Ovary (tissue), 9 donors: ENCODE data around the gene ULBP1. TPM values are rescaled to one million over a fixed set of nuclear protein-coding genes. Genes with fewer than 3 reads are reported as not detected.
"Not testable (repeated sequence)": the region's sequence is repeated elsewhere in the genome, so short reads cannot be mapped to it uniquely, and the experiment has no call there.

Experiments used
- DNase-seq, 5 donors: peaks; one replicate each; pipeline ENCODE4 v3.0.0-alpha.2; 2019 to 2020
- H3K27ac ChIP-seq, 2 donors: fragments of 200-600 bp; one replicate each; pipeline versions ENCODE4 v1.5.1 to v1.8.0; 2019 to 2022
- H3K27me3 ChIP-seq: fragments of 200-600 bp; one replicate; pipeline ENCODE4 v1.8.0; 2022
- H3K36me3 ChIP-seq: fragments of 200-600 bp; sonication (generic); one replicate; pipeline ENCODE4 v1.5.1; 2019
- H3K4me1 ChIP-seq: one replicate; pipeline ENCODE4 v1.8.1; 2013; ENCODE audit warnings: mild to moderate bottlenecking, moderate library complexity; ENCODE audit not compliant: insufficient read depth
- H3K4me3 ChIP-seq: fragments of 200-600 bp; sonication (generic); one replicate; pipeline ENCODE4 v1.5.1; 2017
- H3K9me3 ChIP-seq, 2 donors: fragments of 200-600 bp in 1 of 2; sonication (generic) in 1 of 2; one replicate each; pipeline versions ENCODE4 v1.5.1 to v1.8.1; 2013 to 2019; ENCODE audit warnings: mild to moderate bottlenecking in 1 of 2, moderate library complexity in 1 of 2
- CTCF ChIP-seq, 3 donors: fragments of 450-650 bp in 2 of 3; fragments of 200-600 bp in 1 of 3; IDR thresholded peaks; one replicate each; pipeline versions ENCODE4 v1.5.1 to v1.8.0; 2016 to 2022; ENCODE audit warnings: antibody characterized with exemption in 3 of 3, mild to moderate bottlenecking in 1 of 3
- EP300 ChIP-seq: sonication (generic); formaldehyde crosslinking; IDR thresholded peaks from one replicate; pipeline ENCODE4 v1.6.1; 2017; ENCODE audit warnings: antibody characterized with exemption
- POLR2A ChIP-seq: fragments of 450-650 bp; IDR thresholded peaks from one replicate; pipeline ENCODE4 v1.6.1; 2017; ENCODE audit warnings: antibody characterized with exemption, mild to moderate bottlenecking, moderate library complexity
- WGBS, 3 donors: extraction: QIAGEN DNeasy Blood & Tissue Kit in 1 of 3; methylation state at CpG; one replicate each; pipeline versions ENCODE4 v1.1.5 to v1.1.7; 2013 to 2017; 5-methylcytosine and 5-hydroxymethylcytosine counted together
- intact Hi-C, 4 donors: fragments of 100-400 bp; cut with DNase I; formaldehyde crosslinking; loops; one replicate each; pipeline versions ENCODE4 v1.11.0 to v1.15.1; 2022 to 2023
- polyA plus RNA-seq, 2 donors: library from polyadenylated mRNA; stranded (reverse); fragments of 200-250 nt in 1 of 2; fragments of 350-450 nt in 1 of 2; fragmentation: Illumina TruSeq in 1 of 2; extraction: RNeasy Lipid Tissue Mini Kit (QIAGEN cat#74804) in 1 of 2; gene quantifications; one replicate each; pipeline ENCODE4 v1.2.3, GENCODE V29; 2013 to 2014
- total RNA-seq, 7 donors: library from RNA; depleted of rRNA in 2 of 7; stranded (reverse); fragments of >200 nt in 2 of 7; fragmentation: NEBNext Ultra II Directional in 3 of 7; extraction: Animal tissue kit (Norgen Biotek cat#: 25700) in 3 of 7; gene quantifications; one replicate each; pipeline versions ENCODE4 v1.1.0 to v1.2.4, GENCODE V29; 2016 to 2023
- donor health status: DM: no; HTN: no; CAD: no; lungs with moderate emphysema.
- donor health status: DM: no; HTN: no; CAD: no.
- donor health status: Bipolar disorder and iron deficiency.
- donor health status: DM: yes; HTN: yes; CAD: no.
- donor health status: DM: no; HTN: no; CAD: no.
- donor health status: DM: yes; HTN: yes; CAD: no.

Gene ULBP1
- total and polyA plus RNA-seq, 9 donors: 0.02 to 7.7 (median 0.09) TPM; not detected in 3

GRCh38 chr6:149951626-149952025 is 12.1 kb upstream of the ULBP1 start:
- Histone ChIP-seq H3K27ac (no peak overlapping the region), H3K36me3 (no peaks in the 10 kb centered on the region), H3K4me3 (no peak overlapping the region), H3K4me1 (no peaks in the 10 kb centered on the region), H3K27me3 (no peaks in the 10 kb centered on the region), H3K9me3 (no peaks in the 10 kb centered on the region)
- DNase-seq: no peak
- TF ChIP-seq POLR2A (no peak), CTCF (IDR thresholded peaks at IDR 0.05) (no peak), EP300 (no peak)
- 71 to 92% (median 76%) methylated on average over 2 to 3 of the region's 3 CpGs for WGBS, 3 donors
- intact Hi-C loops: no loop called here

GRCh38 chr6:149953390-149953789 is 10.4 kb upstream of the ULBP1 start:
- H3K4me3 ChIP-seq, H3K4me1 ChIP-seq, H3K27me3 ChIP-seq, H3K36me3 ChIP-seq, DNase-seq, H3K27ac ChIP-seq, intact Hi-C loops, H3K9me3 ChIP-seq: not testable (repeated sequence)
- 30 to 34% (median 33%) methylated on average over 2 of the region's 2 CpGs for WGBS, 3 donors

- H3K27ac ChIP-seq, H3K9me3 ChIP-seq, intact Hi-C loops, H3K4me3 ChIP-seq, DNase-seq, H3K36me3 ChIP-seq, H3K4me1 ChIP-seq, H3K27me3 ChIP-seq: not testable (repeated sequence)
- 0 to 8% (median 7%) methylated on average over 4 to 5 of the region's 10 CpGs for whole genome bisulfite sequencing, 3 donors
Measured at GRCh38 chr6:149953934-149954327, 9.8 kb upstream of the ULBP1 start.

GRCh38 chr6:149954328-149954983 is 9.3 kb upstream of the ULBP1 start:
- H3K36me3 ChIP-seq, H3K27ac ChIP-seq, H3K9me3 ChIP-seq, H3K27me3 ChIP-seq, intact Hi-C loops, H3K4me1 ChIP-seq, DNase-seq, H3K4me3 ChIP-seq: not testable (repeated sequence)
- WGBS, 3 donors: 5 to 11% (median 8%) methylated on average over 8 to 46 of the region's 53 CpGs

GRCh38 chr6:149954984-149955653 is 8.6 kb upstream of the ULBP1 start:
- H3K4me1 ChIP-seq, H3K9me3 ChIP-seq, H3K27ac ChIP-seq, intact Hi-C loops, H3K4me3 ChIP-seq, DNase-seq, H3K36me3 ChIP-seq, H3K27me3 ChIP-seq: not testable (repeated sequence)
- WGBS, 3 donors: 12 to 14% (median 12%) methylated on average over 13 of the region's 21 CpGs

- DNase-seq, H3K4me1 ChIP-seq, H3K27me3 ChIP-seq, H3K36me3 ChIP-seq, intact Hi-C loops, H3K27ac ChIP-seq, H3K9me3 ChIP-seq, H3K4me3 ChIP-seq: not testable (repeated sequence)
- WGBS, 3 donors: 37 to 38% (median 37%) methylated on average over 7 of the region's 7 CpGs
Measured at GRCh38 chr6:149955654-149956317, 8.0 kb upstream of the ULBP1 start.

- WGBS, 3 donors: 52 to 58% (median 57%) methylated on average over 3 of the region's 3 CpGs
- DNase-seq, H3K4me1 ChIP-seq, H3K4me3 ChIP-seq, H3K27me3 ChIP-seq, H3K9me3 ChIP-seq, H3K36me3 ChIP-seq, H3K27ac ChIP-seq, intact Hi-C loops: not testable (repeated sequence)
Measured at GRCh38 chr6:149958124-149958523, 5.6 kb upstream of the ULBP1 start.

- H3K27me3 ChIP-seq, H3K4me3 ChIP-seq, H3K4me1 ChIP-seq, H3K27ac ChIP-seq, DNase-seq, H3K9me3 ChIP-seq, intact Hi-C loops, H3K36me3 ChIP-seq: not testable (repeated sequence)
- WGBS, 3 donors: 64 to 76% (median 71%) methylated on average over 2 to 4 of the region's 4 CpGs
Measured at GRCh38 chr6:149959806-149960205, 3.9 kb upstream of the ULBP1 start.
